Measurements from ENCODE around the gene NR3C1. TPM values are rescaled to one million over a fixed set of nuclear protein-coding genes. Genes with fewer than 3 reads are reported as not detected.

The NR3C1 gene
- total RNA-seq, 2 donors from 2014 or later = 56.5 to 58.1 TPM

- H3K27ac ChIP-seq = no peak overlapping the region
- no peaks in the 10 kb centered on the region for H3K27me3 ChIP-seq (replicated peaks; ENCODE audit: insufficient read depth)
- DNase-seq (ENCODE audit: low spot score) (no peak), ATAC-seq (ENCODE audit: insufficient number of reproducible peaks, low FRiP score, low read depth) (no peak)
- no peak overlapping the region for H3K4me3 ChIP-seq
- no peaks in the 10 kb centered on the region for H3K4me1 ChIP-seq (ENCODE audit: control insufficient read depth in 1 of 2, low read depth in 2 of 2)
- no peaks in the 10 kb centered on the region for H3K9me3 ChIP-seq
- TF ChIP-seq CTCF (IDR thresholded peaks at IDR 0.05) = no peak
- H3K36me3 ChIP-seq = no peaks in the 10 kb centered on the region
Observed at GRCh38 chr5:143445776-143446175, 42.3 kb upstream of the NR3C1 start.

- ATAC-seq (ENCODE audit: insufficient number of reproducible peaks, low FRiP score, low read depth) = no peak
- Histone ChIP-seq H3K36me3 (no peaks in the 10 kb centered on the region), H3K4me3 (no peak overlapping the region), H3K4me1 (ENCODE audit: control insufficient read depth in 1 of 2, low read depth in 2 of 2) (no peaks in the 10 kb centered on the region), H3K27ac (no peak overlapping the region), H3K27me3 (replicated peaks; ENCODE audit: insufficient read depth) (no peaks in the 10 kb centered on the region), H3K9me3 (no peaks in the 10 kb centered on the region)
- TF ChIP-seq CTCF (IDR thresholded peaks at IDR 0.05) = no peak
- no peak for DNase-seq (ENCODE audit: low spot score)
Observed at GRCh38 chr5:143443330-143443729, 39.8 kb upstream of the NR3C1 start.

- H3K4me1 ChIP-seq (ENCODE audit: control insufficient read depth in 1 of 2, low read depth in 2 of 2) = no peaks in the 10 kb centered on the region
- H3K27me3 ChIP-seq (replicated peaks; ENCODE audit: insufficient read depth) = no peaks in the 10 kb centered on the region
- no peaks in the 10 kb centered on the region for H3K36me3 ChIP-seq
- H3K4me3 ChIP-seq = no peak overlapping the region
- no peak overlapping the region for H3K27ac ChIP-seq
- H3K9me3 ChIP-seq = no peaks in the 10 kb centered on the region
- no peak for DNase-seq (ENCODE audit: low spot score)
- ATAC-seq (ENCODE audit: insufficient number of reproducible peaks, low FRiP score, low read depth) = no peak
- TF ChIP-seq CTCF (IDR thresholded peaks at IDR 0.05) = no peak
Observed at GRCh38 chr5:143442385-143442784, 38.9 kb upstream of the NR3C1 start.

- no peak for TF ChIP-seq CTCF (IDR thresholded peaks at IDR 0.05)
- ATAC-seq (ENCODE audit: insufficient number of reproducible peaks, low FRiP score, low read depth) (no peak), DNase-seq (ENCODE audit: low spot score) (no peak)
- H3K4me3 ChIP-seq = no peak overlapping the region
- no peaks in the 10 kb centered on the region for H3K4me1 ChIP-seq (ENCODE audit: control insufficient read depth in 1 of 2, low read depth in 2 of 2)
- no peaks in the 10 kb centered on the region for H3K9me3 ChIP-seq
- H3K27me3 ChIP-seq (replicated peaks; ENCODE audit: insufficient read depth) = no peaks in the 10 kb centered on the region
- no peaks in the 10 kb centered on the region for H3K36me3 ChIP-seq
- no peak overlapping the region for H3K27ac ChIP-seq
Observed at GRCh38 chr5:143440448-143441115, 37.1 kb upstream of the NR3C1 start.

- Histone ChIP-seq H3K36me3 (no peaks in the 10 kb centered on the region), H3K4me1 (ENCODE audit: control insufficient read depth in 1 of 2, low read depth in 2 of 2) (no peaks in the 10 kb centered on the region), H3K27ac (no peak overlapping the region), H3K27me3 (replicated peaks; ENCODE audit: insufficient read depth) (no peaks in the 10 kb centered on the region), H3K9me3 (no peaks in the 10 kb centered on the region), H3K4me3 (no peak overlapping the region)
- no peak for TF ChIP-seq CTCF (IDR thresholded peaks at IDR 0.05)
- ATAC-seq (ENCODE audit: insufficient number of reproducible peaks, low FRiP score, low read depth) = no peak
- DNase-seq (ENCODE audit: low spot score) = no peak
Observed at GRCh38 chr5:143437666-143438273, 34.3 kb upstream of the NR3C1 start.
